Stimulated activated naive CD4-positive, alpha-beta T cell (primary cell): Measurements from ENCODE around the gene DKK1.
"Not testable (repeated sequence)": the region's sequence is repeated elsewhere in the genome, so short reads cannot be mapped to it uniquely, and the experiment has no call there.

Source experiments
- DNase-seq, 6 experiments: peaks; one replicate each; lab custom pipeline; 2025; lab: John Stamatoyannopoulos, UW

DKK1 gene

DNA sequence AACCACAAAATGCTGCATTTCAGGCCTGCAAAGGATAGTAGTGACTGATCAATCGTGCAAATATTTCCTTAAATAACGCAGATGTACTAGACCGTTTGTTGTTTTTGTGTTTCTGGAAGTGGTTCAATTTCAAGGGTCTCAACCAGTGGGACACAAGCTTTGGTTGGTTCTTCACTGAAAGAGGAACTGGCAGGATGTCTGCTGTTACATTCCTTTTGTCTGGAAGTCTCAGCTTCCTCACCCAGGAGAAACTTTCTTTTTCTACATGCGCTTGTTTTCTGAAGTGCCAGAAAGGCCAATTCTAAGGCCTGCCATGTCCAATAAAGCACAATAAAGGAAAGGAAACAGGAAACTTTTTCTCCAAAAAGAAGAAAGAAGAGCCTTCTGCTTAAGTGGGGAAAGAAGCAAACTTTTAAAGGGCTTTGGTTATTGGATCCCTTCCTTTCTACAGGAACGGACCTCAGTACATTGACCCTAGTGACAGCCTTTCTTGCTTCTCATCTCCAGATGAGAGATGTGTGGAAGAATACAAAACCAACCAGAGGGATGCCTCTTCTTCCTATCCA, 4.1 kb downstream of the DKK1 start:
- no peak for DNase-seq

DNA sequence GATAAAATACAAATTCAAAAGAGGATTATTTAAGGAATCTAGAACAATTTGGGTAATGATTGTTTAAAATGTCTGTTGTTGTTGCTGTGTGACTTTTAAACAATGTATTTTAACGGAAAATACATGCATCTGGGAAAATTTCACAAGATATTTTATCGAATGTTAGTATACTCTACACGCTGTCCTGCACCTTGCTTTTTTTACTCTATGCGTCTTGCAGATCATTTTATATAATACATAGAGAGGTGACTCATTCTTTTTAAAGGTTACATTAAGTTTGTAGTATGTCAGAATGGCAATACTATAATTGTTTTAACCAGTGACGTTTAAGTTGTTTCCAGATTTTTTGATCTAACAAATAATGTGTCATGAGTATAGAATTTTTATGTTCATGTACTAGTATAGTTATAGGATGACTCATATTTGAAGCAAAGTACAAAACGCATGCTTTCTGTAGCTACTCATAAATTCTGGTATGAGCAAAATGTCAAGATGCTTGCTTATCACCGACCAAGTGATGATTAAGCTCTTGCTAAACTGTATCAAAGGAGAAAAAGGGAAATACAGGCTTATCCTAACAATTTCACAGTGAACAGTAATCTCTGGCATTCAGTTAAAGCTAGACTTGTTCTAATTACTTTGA, 4.9 kb downstream of the DKK1 start:
- DNase-seq = no peak

DNA sequence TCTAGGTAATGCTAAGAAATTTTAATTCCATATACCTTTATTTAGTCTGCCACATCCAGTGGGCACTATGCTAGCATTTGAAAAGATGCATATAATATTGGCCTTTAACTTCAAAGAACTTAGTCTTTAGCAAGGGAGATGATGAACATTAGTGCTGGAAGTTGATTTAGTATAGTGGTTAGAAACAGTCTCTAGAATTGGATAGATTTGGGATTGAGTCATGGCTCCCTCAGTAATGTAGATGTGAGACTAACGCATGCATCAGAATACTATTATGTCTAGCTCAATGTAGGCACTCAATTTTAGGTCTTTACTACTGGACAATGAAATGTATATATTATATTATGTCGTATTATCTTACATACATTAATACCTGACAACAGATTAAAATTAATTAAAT, 5.8 kb downstream of the DKK1 start:
- DNase-seq = no peak

DNA sequence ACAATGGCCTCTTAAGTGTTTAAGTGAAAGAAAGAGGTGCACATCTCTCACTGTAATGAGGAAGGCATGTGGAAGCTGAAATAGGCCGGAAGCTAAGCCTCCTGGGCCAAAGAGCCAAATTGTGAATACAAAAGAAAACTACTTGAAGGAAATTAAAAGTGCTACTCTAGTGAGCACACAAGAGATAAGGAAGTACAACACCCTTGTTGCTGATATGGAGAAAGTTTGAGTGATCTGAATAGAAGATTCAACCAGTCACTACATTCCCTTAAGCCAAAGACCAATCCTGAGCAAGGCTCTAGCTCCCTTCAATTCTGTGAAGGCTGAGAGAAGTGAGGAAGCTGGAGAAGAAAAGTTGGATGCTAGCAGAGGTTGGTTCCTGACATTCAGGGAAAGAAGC, 8.2 kb downstream of the DKK1 start:
- no peak for DNase-seq

GRCh38 chr10:52322936-52323335, 8.9 kb downstream of the DKK1 start:
- DNase-seq = no peak

GRCh38 chr10:52326382-52326781, 12.3 kb downstream of the DKK1 start:
- DNase-seq = no peak

GRCh38 chr10:52331638-52332364, 17.7 kb downstream of the DKK1 start:
- no peak for DNase-seq

DNA sequence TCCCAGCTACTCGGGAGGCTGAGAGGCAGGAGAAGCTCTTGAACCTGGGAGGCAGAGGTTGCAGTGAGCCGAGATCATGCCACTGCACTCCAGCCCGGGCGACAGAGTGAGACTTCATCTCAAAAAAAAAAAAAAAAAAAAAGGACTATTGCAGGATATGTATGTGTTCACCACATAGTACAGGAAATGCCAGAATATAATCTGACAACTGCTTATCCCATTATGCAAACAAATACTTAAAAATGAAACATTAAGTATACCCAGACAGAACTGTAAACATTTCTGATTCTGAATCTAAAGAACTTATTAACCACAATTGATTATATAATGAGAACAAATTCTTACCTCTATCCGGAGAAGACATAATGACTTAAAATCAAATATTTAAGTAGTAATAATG, 18.7 kb downstream of the DKK1 start:
- no peak for DNase-seq

- no peak for DNase-seq
These were observed 20.5 kb downstream of the DKK1 start for GRCh38 chr10:52334595-52334994.

GRCh38 chr10:52335665-52336064, 21.6 kb downstream of the DKK1 start:
- no peak for DNase-seq

DNA sequence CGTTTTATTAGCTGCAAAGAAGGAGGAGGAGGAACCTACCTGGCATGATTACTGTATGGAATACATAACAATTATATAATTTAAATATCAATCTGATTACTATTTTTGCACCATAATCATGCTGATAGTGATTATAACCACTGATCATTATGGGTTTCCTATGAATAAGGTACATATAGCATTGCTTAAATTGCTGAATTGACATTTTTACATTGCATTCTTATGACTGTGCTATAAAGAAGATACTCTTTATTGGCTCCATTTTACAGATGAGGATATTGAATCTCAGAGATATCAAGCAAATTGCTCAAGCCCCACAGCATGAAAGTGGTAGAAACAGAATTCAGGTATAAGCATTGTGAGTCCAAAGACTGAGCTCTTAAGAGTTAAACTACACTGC, 23.1 kb downstream of the DKK1 start:
- DNase-seq = no peak

DNA sequence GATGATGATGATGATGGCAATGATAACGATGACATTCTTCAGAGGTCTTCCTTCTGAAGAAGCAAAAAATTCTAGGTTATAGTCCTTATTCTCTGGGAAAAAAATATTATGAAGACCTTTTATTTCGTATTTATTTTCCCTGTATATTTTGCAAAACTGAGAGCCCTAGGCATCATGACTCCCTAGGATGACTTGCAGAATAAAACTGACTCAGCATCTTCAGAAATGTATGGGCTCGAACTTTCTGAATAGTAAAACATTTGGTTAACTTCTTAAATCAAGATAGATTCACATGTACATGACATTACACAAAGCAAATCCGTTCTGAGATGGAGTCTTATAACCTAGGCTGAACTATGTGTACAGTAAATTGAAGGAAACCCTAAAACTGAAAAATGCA, 29.4 kb downstream of the DKK1 start:
- DNase-seq = no peak

- DNase-seq = no peak
These were observed 32.6 kb downstream of the DKK1 start for GRCh38 chr10:52346394-52347326.

DNA sequence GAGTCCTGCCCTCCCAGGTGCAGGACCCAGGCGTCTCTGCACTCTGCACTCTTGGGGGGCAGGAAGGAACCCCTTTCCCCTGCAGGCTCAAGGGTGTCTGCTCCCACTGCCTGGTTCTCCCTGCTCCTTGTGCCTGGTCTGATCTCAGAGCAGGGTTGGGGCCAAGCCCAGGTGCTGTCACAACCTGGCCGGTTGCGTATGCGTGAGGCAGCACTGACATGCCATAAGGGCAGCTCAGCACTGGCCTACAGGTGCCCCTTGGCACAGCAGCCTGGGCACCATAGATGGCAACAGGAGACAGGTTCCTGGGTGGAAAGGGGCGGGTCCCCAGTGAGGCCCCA, 33.2 kb downstream of the DKK1 start:
- no peak for DNase-seq

GRCh38 chr10:52348037-52348564, 34.0 kb downstream of the DKK1 start:
- no peak for DNase-seq

DNA sequence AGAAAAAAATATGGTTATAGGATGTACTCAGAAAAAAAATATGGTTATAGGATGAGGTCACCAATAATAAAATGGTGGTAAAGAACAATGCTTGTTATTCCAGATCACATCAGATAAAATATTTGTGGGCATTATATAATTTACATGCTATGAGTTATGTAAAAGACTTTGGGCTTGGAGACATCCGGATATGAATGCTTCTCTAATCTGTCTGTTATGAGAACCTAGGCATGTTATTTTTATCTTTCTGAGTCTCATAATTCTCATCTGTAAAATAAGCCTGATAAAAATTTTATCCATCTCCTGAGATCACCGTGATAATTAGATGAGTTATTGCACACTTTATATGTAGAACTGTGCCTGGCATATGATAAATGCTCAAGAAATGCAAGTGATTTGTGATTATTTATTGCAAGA, 37.8 kb downstream of the DKK1 start:
- no peak for DNase-seq

GRCh38 chr10:52353205-52353604, 39.1 kb downstream of the DKK1 start:
- no peak for DNase-seq

DNA sequence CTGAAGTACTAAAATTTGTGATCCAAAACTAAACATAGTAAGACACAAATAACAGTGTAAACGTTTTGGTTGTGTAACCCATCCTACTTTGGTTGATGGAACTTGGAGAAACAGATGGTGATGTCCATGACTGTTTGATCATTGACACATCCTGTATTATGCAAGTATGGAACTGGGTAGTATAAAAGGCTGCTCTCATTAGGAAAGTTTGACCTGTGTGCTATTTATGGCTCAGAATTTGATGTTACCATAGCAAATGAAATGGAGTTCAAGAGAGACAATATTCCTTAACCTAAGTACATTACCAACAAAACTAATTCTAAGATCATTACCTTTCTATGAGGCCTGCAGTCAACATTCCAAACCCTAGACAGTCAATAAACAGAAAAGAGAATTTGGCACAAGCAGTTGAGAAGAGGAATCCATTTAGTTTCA, 39.9 kb downstream of the DKK1 start:
- no peak for DNase-seq

GRCh38 chr10:52357971-52358370, 43.9 kb downstream of the DKK1 start:
- no peak for DNase-seq

DNA sequence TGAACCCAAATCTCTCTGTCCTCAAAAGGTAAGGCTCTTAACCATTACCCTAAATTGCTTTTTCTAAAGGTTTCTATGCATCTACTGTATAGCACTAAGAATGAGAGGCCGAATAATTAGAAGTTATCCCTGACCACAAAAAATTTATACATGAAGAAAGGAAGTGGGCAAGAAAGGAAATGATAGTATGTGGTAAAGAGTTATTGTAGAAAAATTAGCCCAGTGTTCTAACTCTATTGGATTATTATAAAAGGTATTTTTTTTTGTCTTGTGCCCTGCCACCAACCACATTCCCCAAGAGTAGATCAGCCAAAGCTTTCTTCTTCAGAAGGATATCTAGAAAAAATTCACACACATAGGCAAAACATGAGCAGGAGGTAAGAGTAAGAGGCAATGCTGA, 45.4 kb downstream of the DKK1 start:
- DNase-seq = no peak

DNA sequence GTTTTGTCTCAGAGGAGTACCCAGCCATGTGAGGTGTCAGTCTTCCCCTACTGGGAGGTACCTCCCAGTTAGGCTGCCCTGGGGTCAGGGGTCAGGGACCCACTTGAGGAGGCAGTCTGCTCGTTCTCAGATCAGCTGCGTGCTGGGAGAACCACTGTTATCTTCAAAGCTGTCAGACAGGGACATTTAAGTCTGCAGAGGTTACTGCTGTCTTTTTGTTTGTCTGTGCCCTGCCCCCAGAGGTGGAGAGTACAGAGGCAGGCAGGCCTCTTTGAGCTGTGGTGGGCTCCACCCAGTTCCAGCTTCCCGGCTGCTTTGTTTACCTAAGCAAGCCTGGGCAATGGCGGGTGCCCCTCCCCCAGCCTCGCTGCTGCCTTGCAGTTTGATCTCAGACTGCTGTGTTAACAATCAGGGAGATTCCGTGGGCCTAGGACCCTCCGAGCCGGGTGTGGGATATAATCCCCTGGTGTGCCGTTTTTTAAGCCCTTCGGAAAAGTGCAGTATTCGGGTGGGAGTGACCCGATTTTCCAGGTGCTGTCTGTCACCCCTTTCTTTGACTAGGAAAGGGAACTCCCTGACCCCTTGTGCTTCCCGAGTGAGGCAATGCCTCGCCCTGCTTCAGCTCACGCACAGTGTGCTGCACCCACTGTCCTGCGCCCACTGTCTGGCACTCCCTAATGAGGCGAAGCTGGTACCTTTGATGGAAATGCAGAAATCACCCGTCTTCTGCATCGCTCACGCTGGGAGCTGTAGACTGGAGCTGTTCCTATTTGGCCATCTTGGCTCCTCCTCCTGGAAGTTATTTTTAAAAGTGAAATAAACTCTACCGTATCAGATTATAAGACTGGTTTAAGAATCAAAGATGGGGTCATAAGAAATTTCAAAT, 51.7 kb downstream of the DKK1 start:
- not testable (repeated sequence) for DNase-seq
